HL-60 (cell line): ENCODE measurements around the gene MATR3.

Source experiments
- CTCF ChIP-seq: IDR thresholded peaks from one replicate; pipeline ENCODE4 v1.5.1; 2011; ENCODE audit warnings: low read length, control low read depth, inconsistent platforms; ENCODE audit not compliant: insufficient read depth
- GABPA ChIP-seq: IDR thresholded peaks from 2 replicates; pipeline ENCODE4 v1.6.1; 2012; ENCODE audit warnings: low read depth
- REST ChIP-seq: IDR thresholded peaks from 2 replicates; pipeline ENCODE4 v1.6.1; 2012; ENCODE audit warnings: low read depth; ENCODE audit not compliant: insufficient replicate concordance

GRCh38 chr5:139275956-139276355 is 17.6 kb upstream of the MATR3 start:
- TF ChIP-seq CTCF: no peak
- TF ChIP-seq REST: no peak
- TF ChIP-seq GABPA: no peak
